GM12892 (cell line): ENCODE data around the gene ZNF814.

Experiments used
- POLR2A ChIP-seq: IDR thresholded peaks from 2 replicates; pipeline ENCODE4 v1.6.1; 2011; ENCODE audit warnings: low read depth, low read length, control low read depth
- POLR2AphosphoS5 ChIP-seq: IDR thresholded peaks from 2 replicates; pipeline ENCODE4 v1.6.1; 2011; ENCODE audit warnings: low read depth, low read length, control low read depth
- TAF1 ChIP-seq: IDR thresholded peaks from 2 replicates; pipeline ENCODE4 v1.6.1; 2011; ENCODE audit warnings: low read depth, mild to moderate bottlenecking, control low read depth, low read length, borderline replicate concordance

- TF ChIP-seq TAF1 (no peak), POLR2A (no peak), POLR2AphosphoS5 (no peak)
Measured at GRCh38 chr19:57900311-57900710, 11.5 kb upstream of the ZNF814 start.
